Effector CD4-positive, alpha-beta T cell (primary cell): Measurements from ENCODE around the gene DUSP8.
"Not testable (repeated sequence)": the region's sequence is repeated elsewhere in the genome, so short reads cannot be mapped to it uniquely, and the experiment has no call there.

Source experiments
- DNase-seq: peaks from one replicate; pipeline ENCODE4 v3.0.0-alpha.2; 2020

Gene DUSP8

GRCh38 chr11:1513326-1514296, 58.5 kb downstream of the DUSP8 start:
- no peak for DNase-seq

DNA sequence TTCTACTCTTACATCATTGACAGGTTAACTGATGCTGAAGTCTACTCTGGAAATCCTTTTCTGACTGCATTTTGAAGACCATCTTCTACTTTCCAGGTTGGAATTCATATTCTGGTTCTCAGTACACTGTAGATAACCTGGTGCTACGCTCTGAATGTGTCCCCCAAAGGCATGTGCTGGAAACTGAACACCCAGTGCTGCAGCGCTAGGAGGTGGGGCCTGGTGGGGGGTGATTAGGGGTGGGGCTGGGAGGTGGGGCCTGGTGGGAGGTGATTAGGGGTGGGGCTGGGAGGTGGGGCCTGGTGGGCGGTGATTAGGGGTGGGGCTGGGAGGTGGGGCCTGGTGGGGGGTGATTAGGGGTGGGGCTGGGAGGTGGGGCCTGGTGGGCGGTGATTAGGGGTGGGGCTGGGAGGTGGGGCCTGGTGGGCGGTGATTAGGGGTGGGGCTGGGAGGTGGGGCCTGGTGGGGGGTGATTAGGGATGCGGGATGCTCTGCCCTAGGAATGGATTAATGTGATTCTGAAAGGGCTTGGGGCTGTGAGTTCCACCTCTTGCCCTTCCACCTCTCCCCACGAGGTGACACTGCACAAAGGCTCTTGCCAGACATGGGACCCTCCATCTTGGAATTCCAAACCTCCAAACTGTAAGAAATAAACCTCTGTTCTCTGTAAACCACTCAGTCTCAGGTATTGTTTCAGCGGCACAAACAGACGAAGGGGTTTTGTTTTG, 59.4 kb downstream of the DUSP8 start:
- not testable (repeated sequence) for DNase-seq

DNA sequence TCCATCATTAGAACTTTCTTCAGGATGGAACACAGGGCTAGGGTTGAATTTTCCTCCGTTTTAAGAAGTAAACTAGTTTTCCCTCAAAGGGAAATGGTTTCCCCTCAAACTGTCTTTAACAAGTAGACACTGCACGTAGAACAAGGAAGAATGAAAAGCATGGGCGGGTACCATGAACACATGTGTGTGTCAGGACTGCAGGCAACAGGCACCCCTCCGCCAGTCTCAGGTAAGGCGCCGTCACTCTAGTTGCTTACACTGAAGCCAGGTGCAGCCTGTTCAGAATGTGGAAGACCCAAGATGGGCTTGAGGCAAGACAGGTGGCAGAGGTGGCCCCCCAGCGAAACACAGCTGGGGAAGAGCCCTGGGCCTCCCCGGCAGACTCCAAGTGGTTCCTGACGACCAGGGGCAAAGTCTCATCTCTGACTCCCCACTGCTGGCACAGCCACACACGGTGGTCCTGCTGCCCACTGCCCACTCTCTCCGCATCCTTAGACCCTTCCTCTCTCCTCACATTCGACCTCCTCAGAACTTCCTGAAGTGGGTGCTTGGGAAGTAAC, 60.1 kb downstream of the DUSP8 start:
- DNase-seq: no peak

DNA sequence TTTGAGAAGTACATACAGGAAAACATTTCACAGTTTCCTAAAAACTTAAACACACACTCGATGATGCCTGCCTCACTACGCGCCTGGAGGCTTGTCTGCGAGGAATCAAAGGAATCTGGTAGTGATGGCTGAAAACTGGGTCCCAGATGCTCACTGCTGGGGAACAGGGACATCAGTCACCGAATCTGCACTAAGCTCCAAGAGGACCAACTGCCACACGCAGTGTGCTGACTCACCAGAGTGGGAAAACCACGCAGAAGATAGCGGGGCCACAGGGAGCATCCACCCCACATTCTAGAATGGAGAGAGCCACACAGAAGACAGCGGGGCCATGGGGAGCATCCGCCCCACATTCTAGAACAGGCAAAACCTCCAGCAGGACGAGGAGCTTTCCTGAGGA, 61.1 kb downstream of the DUSP8 start:
- DNase-seq: no peak

GRCh38 chr11:1510351-1510750, 61.7 kb downstream of the DUSP8 start:
- not testable (repeated sequence) for DNase-seq

GRCh38 chr11:1509626-1510255, 62.3 kb downstream of the DUSP8 start:
- no peak for DNase-seq

DNA sequence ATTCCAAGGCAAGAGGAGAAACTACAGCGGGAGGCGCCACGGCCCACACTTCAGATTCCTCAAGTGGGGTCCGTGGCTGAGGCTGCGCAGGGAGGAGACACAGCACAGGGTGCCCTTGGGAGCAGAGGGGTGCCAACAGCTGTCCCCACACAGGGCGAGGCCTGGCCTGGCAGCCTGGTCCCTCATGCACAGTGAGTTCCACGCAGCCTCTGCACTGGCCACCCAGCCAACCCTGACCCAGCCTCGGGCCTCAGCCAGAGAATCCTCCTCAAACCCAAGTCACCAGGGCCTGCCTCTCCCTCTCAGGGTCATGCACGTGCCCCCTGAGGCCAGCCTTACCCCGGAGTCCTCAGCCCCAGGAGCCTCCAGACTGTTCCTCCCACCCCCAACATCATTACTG, 63.1 kb downstream of the DUSP8 start:
- no peak for DNase-seq

DNA sequence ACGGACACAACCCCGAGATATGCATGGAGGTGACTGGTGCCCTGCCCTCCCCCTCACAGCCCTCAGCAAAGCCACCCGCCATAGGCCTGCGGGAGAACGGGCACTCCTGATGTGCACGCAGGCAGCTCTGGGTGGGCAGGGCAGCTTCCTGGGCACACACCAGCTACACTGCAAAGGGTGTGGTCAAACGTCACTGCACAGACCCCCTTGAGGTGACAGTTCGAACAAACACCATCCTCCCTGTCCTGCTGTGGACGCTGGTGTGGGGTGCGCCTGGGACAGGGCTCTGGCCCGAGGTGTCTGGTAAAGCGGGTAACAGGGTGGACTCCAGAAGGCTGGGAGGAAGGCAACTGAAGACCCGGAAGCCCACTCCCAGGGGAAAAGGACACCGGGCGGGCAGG, 63.6 kb downstream of the DUSP8 start:
- no peak for DNase-seq

GRCh38 chr11:1507381-1508140, 64.5 kb downstream of the DUSP8 start:
- DNase-seq: no peak

DNA sequence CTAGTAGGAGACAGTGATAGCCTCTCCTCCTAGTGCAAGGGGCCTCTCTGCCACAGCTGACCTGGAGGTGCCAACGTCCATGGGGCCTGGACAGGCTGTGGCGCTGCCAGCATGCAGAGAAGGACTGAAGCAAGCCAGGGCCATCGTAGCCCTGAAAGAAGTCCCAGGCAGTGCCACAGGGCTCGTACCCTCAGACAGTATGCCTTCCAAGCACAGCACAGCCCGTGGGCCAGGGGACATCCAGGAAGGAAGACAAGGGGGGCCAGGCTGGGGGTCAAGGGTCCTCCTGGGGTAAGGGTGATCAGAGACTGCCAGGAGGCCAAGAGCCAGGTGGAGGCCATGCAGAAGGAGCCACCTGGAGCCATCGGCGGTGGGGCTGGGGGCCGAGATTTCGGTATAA, 65.1 kb downstream of the DUSP8 start:
- no peak for DNase-seq

DNA sequence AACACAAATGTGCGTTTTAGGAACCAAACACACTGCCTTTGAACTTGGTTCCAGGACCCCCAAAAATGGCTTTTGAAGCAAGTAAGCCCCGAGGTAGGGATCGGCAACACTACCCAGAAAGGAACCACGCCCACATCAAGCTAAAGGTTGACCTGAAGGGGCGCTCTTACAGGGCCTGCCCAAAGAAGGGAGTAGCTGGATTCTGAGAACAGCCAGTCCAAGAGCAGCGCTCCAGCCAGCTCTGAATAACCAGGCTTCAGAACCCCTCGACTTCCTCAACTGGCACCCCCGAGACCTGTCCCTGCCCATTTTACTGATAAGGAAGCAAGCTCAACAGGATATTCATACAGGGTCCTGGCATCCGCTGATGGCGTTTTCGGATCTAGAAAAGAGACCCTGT, 66.6 kb downstream of the DUSP8 start:
- no peak for DNase-seq

DNA sequence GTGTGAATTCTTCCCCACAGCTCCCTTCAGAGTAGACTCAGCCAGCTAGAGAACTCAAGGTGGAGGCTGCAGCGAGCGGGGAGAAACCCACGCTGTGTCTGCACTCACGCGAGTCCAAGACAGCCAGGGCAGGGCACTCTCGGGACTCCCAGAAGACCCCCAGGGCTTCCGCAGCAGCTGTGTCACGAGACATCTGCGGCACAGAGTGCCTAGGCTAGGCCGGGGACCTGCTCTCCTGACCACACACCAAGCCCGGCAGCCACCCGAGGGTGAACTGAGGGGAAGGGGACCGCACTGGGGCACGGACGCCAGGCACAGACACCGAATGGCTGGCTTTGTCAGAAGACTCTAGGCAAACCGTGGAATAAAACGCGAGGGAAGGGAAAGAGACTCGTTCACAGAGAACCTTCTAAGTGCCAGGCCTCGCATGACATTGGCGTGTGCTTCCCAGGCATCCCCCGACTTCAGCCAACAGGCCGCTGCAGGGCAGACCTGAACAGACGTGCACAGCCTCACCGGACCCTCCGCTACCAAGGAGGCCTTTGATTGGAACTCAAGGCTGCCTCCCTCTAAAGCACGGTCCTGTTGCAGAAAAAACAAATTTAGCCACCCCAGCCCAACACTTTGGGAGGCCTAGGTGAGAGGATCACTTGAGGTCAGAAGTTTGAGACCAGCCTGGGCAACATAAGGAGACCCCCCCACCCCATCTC, 67.3 kb downstream of the DUSP8 start:
- no peak for DNase-seq

DNA sequence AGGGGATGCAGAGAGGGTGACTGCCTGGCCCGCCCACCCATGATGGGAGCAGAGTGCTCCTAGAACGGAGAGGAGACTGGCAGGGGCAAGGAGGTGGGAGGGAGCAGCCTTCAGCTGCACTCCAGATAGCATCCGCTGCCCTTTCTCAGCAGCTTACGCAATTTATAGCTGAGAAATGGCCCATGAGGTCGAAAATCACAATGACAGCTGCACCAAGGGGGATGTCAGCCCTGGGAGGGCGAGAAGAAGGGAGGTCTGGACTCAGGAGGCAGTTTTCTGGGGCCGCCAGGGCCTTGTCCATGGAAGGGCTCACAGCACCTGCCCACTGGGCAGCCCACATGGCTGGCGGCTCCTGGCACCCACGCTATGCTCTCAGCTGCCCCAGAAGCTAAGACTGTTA, 67.9 kb downstream of the DUSP8 start:
- no peak for DNase-seq
